Tibial nerve (tissue), 4 donors: ENCODE results near the gene PSMD14. TPM values are rescaled to one million over a fixed set of nuclear protein-coding genes. Genes with fewer than 3 reads are reported as not detected.

Experiments used
- DNase-seq, 2 donors: peaks; one replicate each; pipeline ENCODE4 v3.0.0-alpha.2; 2019; ENCODE audit warnings: low spot score in 2 of 2
- H3K27ac ChIP-seq, 4 donors: fragments of 200-600 bp; sonication (generic) in 3 of 4; one replicate each; pipeline ENCODE4 v1.5.1; 2017 to 2019; ENCODE audit warnings: mild to moderate bottlenecking in 1 of 4
- H3K27me3 ChIP-seq, 2 donors: fragments of 200-600 bp; sonication (generic) in 1 of 2; one replicate each; pipeline versions ENCODE4 v1.5.1 to v1.6.0; 2017 to 2019
- H3K36me3 ChIP-seq, 3 donors: fragments of 200-600 bp; sonication (generic); one replicate each; pipeline ENCODE4 v1.5.1; 2018 to 2019
- H3K4me1 ChIP-seq, 4 donors: fragments of 200-600 bp; sonication (generic) in 3 of 4; one replicate each; pipeline ENCODE4 v1.5.1; 2017 to 2019
- H3K4me3 ChIP-seq, 4 donors: fragments of 200-600 bp; sonication (generic) in 3 of 4; one replicate each; pipeline ENCODE4 v1.5.1; 2017 to 2019; ENCODE audit warnings: mild to moderate bottlenecking in 1 of 4, moderate library complexity in 1 of 4
- H3K9me3 ChIP-seq, 4 donors: fragments of 200-600 bp; sonication (generic) in 3 of 4; one replicate each; pipeline ENCODE4 v1.5.1; 2017 to 2019
- CTCF ChIP-seq, 5 experiments: fragments of 200-600 bp in 3 of 5; fragments of 450-650 bp in 2 of 5; sonication (generic) in 3 of 5; IDR thresholded peaks; one replicate each; pipeline ENCODE4 v1.5.1; 2016 to 2019; ENCODE audit warnings: antibody characterized with exemption in 5 of 5, mild to moderate bottlenecking in 3 of 5, moderate library complexity in 2 of 5
- EP300 ChIP-seq, 2 donors: sonication (generic); formaldehyde crosslinking; IDR thresholded peaks; one replicate each; pipeline ENCODE4 v1.6.1; 2017; ENCODE audit warnings: antibody characterized with exemption in 2 of 2, mild to moderate bottlenecking in 1 of 2
- POLR2A ChIP-seq, 2 donors: fragments of 450-650 bp; IDR thresholded peaks; one replicate each; pipeline ENCODE4 v1.6.1; 2017; ENCODE audit warnings: antibody characterized with exemption in 2 of 2, mild to moderate bottlenecking in 2 of 2, moderate library complexity in 2 of 2
- WGBS, 2 donors: methylation state at CpG; one replicate each; pipeline ENCODE4 v1.1.5; 2018; 5-methylcytosine and 5-hydroxymethylcytosine counted together
- total RNA-seq, 4 donors: library from RNA; depleted of rRNA; stranded (reverse); fragments of >200 nt; gene quantifications; one replicate each; pipeline ENCODE4 v1.1.0, GENCODE V29; 2016

PSMD14 gene
- total RNA-seq, 4 donors from 2014 or later = 22.0 to 29.1 (median 26.4) TPM

GRCh38 chr2:161374446-161374845 lies 66.2 kb downstream of the PSMD14 start:
- Histone ChIP-seq H3K27me3 (no peaks in the 10 kb centered on the region), H3K36me3 (peaks cover 0 to 15% (median 0%) of the 10 kb centered on the region in 3 donors), H3K27ac (no peak overlapping the region), H3K4me3 (no peak overlapping the region), H3K4me1 (no peaks in the 10 kb centered on the region), H3K9me3 (no peaks in the 10 kb centered on the region)
- TF ChIP-seq POLR2A (IDR thresholded peaks at IDR 0.05) = no peak
- TF ChIP-seq CTCF (IDR thresholded peaks at IDR 0.05) = no peak
- no peak for TF ChIP-seq EP300 (IDR thresholded peaks at IDR 0.05)
- 95 to 98% methylated on average over 1 of the region's 1 CpG for WGBS, 2 donors
- no peak for DNase-seq

GRCh38 chr2:161379740-161380139 lies 71.5 kb downstream of the PSMD14 start:
- no peak for DNase-seq
- H3K27ac ChIP-seq = no peak overlapping the region
- no peaks in the 10 kb centered on the region for H3K4me1 ChIP-seq
- WGBS, 2 donors = 93% methylated on average over 2 of the region's 2 CpGs
- H3K27me3 ChIP-seq = no peaks in the 10 kb centered on the region
- H3K4me3 ChIP-seq = no peak overlapping the region
- H3K36me3 ChIP-seq = no peaks in the 10 kb centered on the region
- no peaks in the 10 kb centered on the region for H3K9me3 ChIP-seq
- no peak for TF ChIP-seq EP300 (IDR thresholded peaks at IDR 0.05)
- TF ChIP-seq POLR2A (IDR thresholded peaks at IDR 0.05) = no peak

- H3K27me3 ChIP-seq = no peaks in the 10 kb centered on the region
- no peak overlapping the region for H3K27ac ChIP-seq
- no peak overlapping the region for H3K4me3 ChIP-seq
- 70 to 72% methylated on average over 3 of the region's 3 CpGs for WGBS, 2 donors
- H3K9me3 ChIP-seq = no peaks in the 10 kb centered on the region
- H3K4me1 ChIP-seq = no peaks in the 10 kb centered on the region
- no peak for DNase-seq
- H3K36me3 ChIP-seq = peaks cover 0 to 3% (median 0%) of the 10 kb centered on the region in 3 donors
- TF ChIP-seq CTCF (IDR thresholded peaks at IDR 0.05) (no peak), POLR2A (IDR thresholded peaks at IDR 0.05) (no peak), EP300 (IDR thresholded peaks at IDR 0.05) (no peak)
Measured at GRCh38 chr2:161381546-161381945, 73.3 kb downstream of the PSMD14 start.

GRCh38 chr2:161382747-161383146 lies 74.5 kb downstream of the PSMD14 start:
- Histone ChIP-seq H3K9me3 (no peaks in the 10 kb centered on the region), H3K27ac (no peak overlapping the region), H3K36me3 (peaks cover 0 to 6% (median 0%) of the 10 kb centered on the region in 3 donors), H3K27me3 (no peaks in the 10 kb centered on the region), H3K4me1 (no peaks in the 10 kb centered on the region), H3K4me3 (no peak overlapping the region)
- TF ChIP-seq CTCF (IDR thresholded peaks at IDR 0.05) = no peak
- no peak for TF ChIP-seq POLR2A (IDR thresholded peaks at IDR 0.05)
- no peak for TF ChIP-seq EP300 (IDR thresholded peaks at IDR 0.05)
- WGBS, 2 donors = 89 to 95% methylated on average over 4 of the region's 4 CpGs
- DNase-seq = no peak

- H3K4me3 ChIP-seq = no peak overlapping the region
- H3K36me3 ChIP-seq = peaks cover 0 to 6% (median 0%) of the 10 kb centered on the region in 3 donors
- TF ChIP-seq POLR2A (IDR thresholded peaks at IDR 0.05) = no peak
- no peak for TF ChIP-seq CTCF (IDR thresholded peaks at IDR 0.05)
- TF ChIP-seq EP300 (IDR thresholded peaks at IDR 0.05) = no peak
- H3K27ac ChIP-seq = no peak overlapping the region
- DNase-seq = no peak
- no peaks in the 10 kb centered on the region for H3K27me3 ChIP-seq
- H3K4me1 ChIP-seq = no peaks in the 10 kb centered on the region
- H3K9me3 ChIP-seq = no peaks in the 10 kb centered on the region
Measured at GRCh38 chr2:161384864-161385263, 76.6 kb downstream of the PSMD14 start.
